T-helper 2 cell treated with Interferon-gamma antibody and Interleukin-4, amounts not matched to agents 5 μg/mL and 100 μg/mL, for 36 hours (primary cell): Measurements from ENCODE around the gene ATP11B.
"Not testable (repeated sequence)": the region's sequence is repeated elsewhere in the genome, so short reads cannot be mapped to it uniquely, and the experiment has no call there.

ENCODE experiments used
- DNase-seq: peaks from one replicate; pipeline ENCODE4 v3.0.0; 2021; ENCODE audit warnings: low spot score
- H3K27ac Mint-ChIP-seq: one replicate; pipeline ENCODE4 v1.8.0; 2021; ENCODE audit warnings: mild to moderate bottlenecking, mixed read lengths
- H3K27me3 Mint-ChIP-seq: one replicate; pipeline ENCODE4 v1.8.0; 2021; ENCODE audit warnings: low read depth, mixed read lengths
- H3K36me3 Mint-ChIP-seq: one replicate; pipeline ENCODE4 v1.8.0; 2021; ENCODE audit warnings: low read depth, mixed read lengths
- H3K4me1 Mint-ChIP-seq: one replicate; pipeline ENCODE4 v1.8.0; 2021; ENCODE audit warnings: low read depth, mixed read lengths
- H3K4me3 Mint-ChIP-seq: one replicate; pipeline ENCODE4 v1.8.0; 2022; ENCODE audit warnings: mild to moderate bottlenecking, moderate library complexity, mixed read lengths
- H3K9me3 Mint-ChIP-seq: one replicate; pipeline ENCODE4 v1.8.0; 2021; ENCODE audit warnings: mixed read lengths

Gene ATP11B

GRCh38 chr3:182785756-182786155 is 7.5 kb upstream of the ATP11B start:
- Mint-ChIP-seq H3K36me3 (no peaks in the 10 kb centered on the region), H3K9me3 (no peaks in the 10 kb centered on the region), H3K27me3 (peaks cover 13% of the 10 kb centered on the region), H3K27ac (no peak overlapping the region), H3K4me1 (peaks cover 25% of the 10 kb centered on the region), H3K4me3 (no peak overlapping the region)
- DNase-seq = no peak

GRCh38 chr3:182786564-182787196 is 6.6 kb upstream of the ATP11B start:
- H3K27ac Mint-ChIP-seq = no peak overlapping the region
- no peaks in the 10 kb centered on the region for H3K9me3 Mint-ChIP-seq
- peaks cover 12% of the 10 kb centered on the region for H3K27me3 Mint-ChIP-seq
- no peaks in the 10 kb centered on the region for H3K36me3 Mint-ChIP-seq
- peaks cover 27% of the 10 kb centered on the region for H3K4me1 Mint-ChIP-seq
- H3K4me3 Mint-ChIP-seq = no peak overlapping the region
- DNase-seq = no peak

- H3K27ac Mint-ChIP-seq = no peak overlapping the region
- no peaks in the 10 kb centered on the region for H3K9me3 Mint-ChIP-seq
- peaks cover 23% of the 10 kb centered on the region for H3K4me1 Mint-ChIP-seq
- H3K36me3 Mint-ChIP-seq = no peaks in the 10 kb centered on the region
- peaks cover 12% of the 10 kb centered on the region for H3K27me3 Mint-ChIP-seq
- DNase-seq = no peak
- no peak overlapping the region for H3K4me3 Mint-ChIP-seq
These were observed 5.8 kb upstream of the ATP11B start for GRCh38 chr3:182787302-182788036.

DNA sequence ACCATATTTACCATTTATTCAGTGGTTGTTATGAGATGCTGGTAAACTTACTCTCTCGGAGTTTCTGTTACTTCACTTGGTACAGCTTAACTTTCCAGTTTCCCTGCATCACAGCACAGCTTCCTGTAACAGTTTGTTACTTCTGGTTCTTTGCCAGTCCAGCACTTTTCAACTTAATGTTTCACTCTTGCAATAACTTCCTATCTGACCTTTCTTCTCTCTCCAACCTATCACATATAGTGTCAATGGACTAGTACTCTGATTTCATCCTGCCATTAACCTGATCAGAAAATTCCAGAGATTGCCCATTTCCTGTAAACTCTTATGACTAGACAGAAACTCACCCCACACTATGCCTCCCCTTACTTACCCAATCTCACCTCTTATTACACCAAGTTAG is 3.9 kb upstream of the ATP11B start:
- Mint-ChIP-seq H3K27ac (no peak overlapping the region), H3K36me3 (peaks cover 1% of the 10 kb centered on the region), H3K27me3 (peaks cover 8% of the 10 kb centered on the region), H3K4me1 (peaks cover 12% of the 10 kb centered on the region), H3K9me3 (no peaks in the 10 kb centered on the region), H3K4me3 (no peak overlapping the region)
- no peak for DNase-seq

DNA sequence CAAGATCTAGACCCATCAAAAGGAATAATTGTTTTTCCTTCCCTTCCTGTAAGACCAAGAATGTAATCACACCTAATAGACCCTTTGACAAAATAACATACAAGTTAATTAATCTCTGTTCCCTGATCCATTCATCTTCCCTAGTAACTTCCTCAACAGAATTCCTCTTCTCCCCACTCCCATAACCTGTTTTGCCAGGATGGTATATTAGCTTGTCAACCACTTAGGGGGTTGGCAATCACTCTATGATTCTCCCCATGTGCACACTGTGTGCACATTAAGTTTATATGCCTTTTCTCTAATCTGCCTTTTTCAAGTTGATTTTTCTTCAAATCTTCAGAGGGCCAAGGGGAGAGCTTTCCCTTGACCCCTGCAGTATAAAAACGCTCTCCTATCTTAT is 2.7 kb upstream of the ATP11B start:
- H3K27ac Mint-ChIP-seq = no peak overlapping the region

DNA sequence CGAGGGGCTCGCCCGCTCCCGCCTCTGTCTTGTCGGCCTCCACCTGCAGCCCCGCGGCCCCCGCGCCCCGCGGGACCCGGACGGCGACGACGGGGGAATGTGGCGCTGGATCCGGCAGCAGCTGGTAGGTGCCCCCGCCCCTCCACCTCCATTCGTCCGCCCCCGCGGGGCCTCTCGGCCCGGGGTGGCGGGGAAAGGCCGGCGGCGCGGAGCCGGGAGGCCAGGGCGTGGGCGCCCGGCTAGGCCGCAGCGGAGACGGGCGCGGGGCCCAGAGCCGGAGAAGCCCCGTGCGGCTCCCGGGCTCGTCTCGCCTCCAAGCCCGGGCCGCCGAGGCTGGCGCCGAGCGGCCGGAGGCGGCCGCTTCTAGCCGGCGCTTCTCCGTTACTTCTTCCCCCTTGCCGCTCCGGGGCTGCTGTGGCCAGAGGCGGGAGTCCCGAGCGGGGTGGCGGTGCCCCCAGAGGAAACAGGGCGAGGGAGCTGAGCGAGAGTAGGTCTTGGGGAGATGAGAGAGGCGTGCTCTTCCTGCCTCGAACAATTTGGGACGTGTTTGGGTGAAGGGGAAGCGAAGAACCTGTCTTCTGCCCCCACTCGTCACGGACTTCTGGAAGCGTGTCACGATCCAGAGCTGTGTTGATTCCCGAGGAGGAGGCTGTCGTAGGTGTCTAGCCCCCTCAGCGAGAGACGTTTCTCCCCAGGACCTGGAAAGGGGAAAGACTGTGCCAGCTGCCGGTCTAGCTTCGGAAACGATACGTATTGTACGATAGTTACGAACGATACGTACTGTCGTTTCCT is 555 bp downstream of the ATP11B start:
- H3K27ac Mint-ChIP-seq = peak overlapping the region; percentile 92
- H3K27me3 Mint-ChIP-seq = no peaks in the 10 kb centered on the region
- peaks cover 26% of the 10 kb centered on the region for H3K36me3 Mint-ChIP-seq
- DNase-seq = no peak
- H3K4me1 Mint-ChIP-seq = peaks cover 30% of the 10 kb centered on the region
- H3K4me3 Mint-ChIP-seq = peak overlapping the region; percentile 95
- no peaks in the 10 kb centered on the region for H3K9me3 Mint-ChIP-seq

More for the DNA sequence above, 2.7 kb upstream of the ATP11B start:
- Mint-ChIP-seq H3K36me3 (peaks cover 12% of the 10 kb centered on the region), H3K9me3 (no peaks in the 10 kb centered on the region), H3K4me1 (peaks cover 11% of the 10 kb centered on the region), H3K27me3 (peaks cover 5% of the 10 kb centered on the region), H3K4me3 (no peak overlapping the region)
- no peak for DNase-seq

DNA sequence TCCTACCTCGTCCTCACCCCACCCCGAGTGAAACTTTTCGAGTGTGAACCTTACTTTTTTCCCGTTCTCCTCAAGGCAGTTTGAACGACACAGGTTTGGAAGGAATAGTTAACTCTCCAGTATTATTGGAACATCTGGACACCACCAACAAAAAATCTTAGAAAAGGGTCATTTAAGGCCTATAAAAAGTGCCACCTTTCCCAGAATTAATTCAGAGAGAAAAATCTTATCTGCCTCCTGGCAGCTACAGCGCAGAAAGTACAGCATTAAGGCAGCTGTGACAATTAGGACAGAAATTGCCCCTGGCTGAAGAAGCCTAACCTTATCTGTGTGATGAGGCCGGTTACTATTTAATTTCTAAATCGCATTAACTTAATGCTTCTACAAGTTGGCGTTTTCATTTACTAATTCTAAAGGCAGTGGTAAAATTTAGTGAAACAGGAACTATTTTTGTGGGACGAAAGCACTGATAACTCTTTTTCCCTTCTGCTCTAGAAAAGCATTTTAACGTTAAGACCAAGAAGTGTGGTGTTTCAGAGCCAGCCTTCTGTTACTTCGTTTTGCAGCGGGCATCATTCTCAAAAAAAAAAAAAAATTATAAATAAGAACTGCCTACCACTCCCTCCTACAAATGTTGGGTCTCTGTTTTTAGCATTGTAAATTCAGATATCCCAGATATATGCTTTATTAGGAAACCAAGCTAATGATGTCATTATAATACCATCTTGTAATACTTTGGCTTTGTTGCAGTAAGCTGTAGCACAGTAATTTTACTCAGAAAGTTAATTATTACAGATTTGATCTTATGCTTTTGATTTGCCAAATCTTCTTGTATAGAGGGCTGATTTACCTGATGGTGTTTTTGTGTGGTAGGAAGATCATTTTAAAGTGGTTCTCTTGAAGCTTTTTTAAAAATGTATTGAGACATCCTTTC is 1.4 kb downstream of the ATP11B start:
- no peak for DNase-seq
- no peaks in the 10 kb centered on the region for H3K27me3 Mint-ChIP-seq
- peaks cover 28% of the 10 kb centered on the region for H3K4me1 Mint-ChIP-seq
- H3K36me3 Mint-ChIP-seq = peaks cover 29% of the 10 kb centered on the region
- H3K27ac Mint-ChIP-seq = peak overlapping the region; percentile 92
- no peaks in the 10 kb centered on the region for H3K9me3 Mint-ChIP-seq
- H3K4me3 Mint-ChIP-seq = peak overlapping the region; percentile 95

GRCh38 chr3:182795389-182795782 is 2.1 kb downstream of the ATP11B start:
- H3K27me3 Mint-ChIP-seq = no peaks in the 10 kb centered on the region
- H3K36me3 Mint-ChIP-seq = peaks cover 30% of the 10 kb centered on the region
- H3K9me3 Mint-ChIP-seq = no peaks in the 10 kb centered on the region
- peaks cover 28% of the 10 kb centered on the region for H3K4me1 Mint-ChIP-seq
- H3K4me3 Mint-ChIP-seq = peak overlapping the region; percentile 95
- peak; percentile 45 for DNase-seq
- H3K27ac Mint-ChIP-seq = peak overlapping the region; percentile 92

DNA sequence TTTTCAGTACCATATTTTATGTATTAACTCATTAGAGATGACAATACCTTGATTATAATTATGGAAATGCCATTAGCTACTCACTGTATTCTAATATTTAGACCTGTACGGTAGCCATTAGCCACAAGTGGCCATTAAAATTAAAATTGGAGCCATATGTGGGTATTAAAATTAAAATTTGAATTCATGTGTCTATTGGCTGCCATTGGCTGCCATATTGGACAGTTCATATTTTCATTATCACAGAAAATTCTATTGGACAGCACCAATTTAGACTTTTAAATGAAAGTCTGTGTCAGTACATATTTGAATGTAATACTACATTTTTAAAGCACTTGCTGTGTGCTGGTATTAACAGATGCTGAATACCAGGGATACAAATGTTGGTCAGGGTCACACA is 3.0 kb downstream of the ATP11B start:
- Mint-ChIP-seq H3K27me3 (no peaks in the 10 kb centered on the region), H3K36me3 (peaks cover 30% of the 10 kb centered on the region), H3K4me3 (peak overlapping the region; percentile 43), H3K9me3 (no peaks in the 10 kb centered on the region), H3K4me1 (peaks cover 27% of the 10 kb centered on the region), H3K27ac (no peak overlapping the region)
- DNase-seq = no peak

DNA sequence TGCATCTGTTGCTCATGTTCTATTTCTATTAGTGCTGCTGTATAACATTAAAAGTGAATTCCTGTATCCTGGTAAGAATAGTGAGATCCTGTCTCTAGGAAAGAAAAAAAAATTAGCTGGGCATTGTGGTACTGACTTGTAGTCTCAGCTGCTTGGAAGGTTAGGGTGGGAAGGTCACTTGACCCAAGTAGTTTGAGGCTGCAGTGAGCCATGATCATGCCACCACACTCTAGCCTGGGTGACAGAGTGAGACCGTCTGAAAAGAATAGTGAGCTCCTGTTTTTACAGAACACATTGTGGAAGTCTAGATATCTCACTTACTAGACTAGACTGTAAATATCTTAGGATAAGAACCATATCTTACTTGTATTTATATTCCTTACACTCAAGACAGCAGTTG is 4.6 kb downstream of the ATP11B start:
- Mint-ChIP-seq H3K4me1 (peaks cover 34% of the 10 kb centered on the region), H3K27me3 (no peaks in the 10 kb centered on the region), H3K4me3 (peak overlapping the region; percentile 13), H3K9me3 (no peaks in the 10 kb centered on the region), H3K27ac (no peak overlapping the region), H3K36me3 (peaks cover 30% of the 10 kb centered on the region)
- DNase-seq = no peak

GRCh38 chr3:182799143-182799542 is 5.8 kb downstream of the ATP11B start:
- not testable (repeated sequence) for DNase-seq, H3K4me3 Mint-ChIP-seq, H3K27me3 Mint-ChIP-seq, H3K27ac Mint-ChIP-seq, H3K9me3 Mint-ChIP-seq
- peaks cover 36% of the 10 kb centered on the region for H3K4me1 Mint-ChIP-seq
- peaks cover 30% of the 10 kb centered on the region for H3K36me3 Mint-ChIP-seq

DNA sequence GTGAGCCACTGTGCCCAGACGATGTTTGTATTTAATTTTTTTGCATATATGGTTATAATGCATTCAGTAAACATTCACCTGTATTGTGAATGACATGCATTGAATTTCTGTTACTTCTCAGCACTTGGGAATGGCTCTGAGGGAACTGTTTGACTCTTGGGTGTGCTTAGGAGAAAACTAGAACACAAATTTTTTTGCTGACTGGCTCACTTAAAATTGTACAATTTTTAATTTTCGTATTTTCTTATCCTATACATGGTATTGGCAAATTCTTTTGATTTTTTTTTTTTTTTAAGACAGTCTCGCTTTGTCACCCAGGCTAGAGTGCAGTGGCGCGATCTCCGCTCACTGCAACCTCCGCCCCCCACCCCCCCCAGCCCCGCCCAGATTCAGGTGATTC is 7.2 kb downstream of the ATP11B start:
- H3K9me3 Mint-ChIP-seq = no peaks in the 10 kb centered on the region
- H3K27me3 Mint-ChIP-seq = no peaks in the 10 kb centered on the region
- no peak for DNase-seq
- peaks cover 24% of the 10 kb centered on the region for H3K36me3 Mint-ChIP-seq
- H3K4me3 Mint-ChIP-seq = no peak overlapping the region
- peaks cover 35% of the 10 kb centered on the region for H3K4me1 Mint-ChIP-seq
- H3K27ac Mint-ChIP-seq = no peak overlapping the region
